ENCODE data around the gene FGB. TPM values are rescaled to one million over a fixed set of nuclear protein-coding genes. Genes with fewer than 3 reads are reported as not detected.

FGB gene
- total RNA-seq, 1 donor from 2014 or later: 2.8 TPM

DNA sequence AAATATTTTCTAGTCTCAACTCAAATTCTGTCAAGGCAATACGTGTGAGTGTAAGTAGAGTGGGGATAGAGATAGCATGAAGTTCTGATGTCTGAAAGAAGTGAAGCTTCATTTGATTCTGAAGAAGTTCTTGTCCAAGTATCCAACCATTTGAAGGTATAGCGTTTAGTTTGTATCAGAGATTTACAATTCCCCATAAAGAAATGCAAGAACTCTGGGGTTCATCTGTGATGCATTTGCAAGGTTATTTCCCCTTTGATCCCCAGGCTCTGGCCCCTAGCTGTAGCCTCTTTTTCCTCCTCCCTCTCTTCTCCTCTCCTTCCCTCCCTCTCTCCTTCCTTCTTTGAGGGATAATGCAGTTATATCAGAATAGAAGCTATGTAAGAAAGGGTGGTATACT is 19.9 kb downstream of the FGB start:
- Histone ChIP-seq H2AFZ (ENCODE audit: low read depth, low read length) (no peak overlapping the region), H4K20me1 (ENCODE audit: insufficient read depth, low read length) (no peaks in the 10 kb centered on the region), H3K27me3 (ENCODE audit: insufficient read depth, low read length) (no peaks in the 10 kb centered on the region), H3K4me2 (ENCODE audit: low read length) (no peak overlapping the region), H3K36me3 (ENCODE audit: insufficient read depth, low read length) (no peaks in the 10 kb centered on the region), H3K4me3 (ENCODE audit: insufficient read depth, low read depth, low read length) (no peak overlapping the region), H3K27ac (ENCODE audit: low read depth, low read length) (no peak overlapping the region), H3K9ac (ENCODE audit: low read length) (no peak overlapping the region), H3K79me2 (ENCODE audit: insufficient read depth, low read length) (no peaks in the 10 kb centered on the region), H3K9me3 (ENCODE audit: insufficient read depth, low read depth, low read length) (no peaks in the 10 kb centered on the region), H3K4me1 (ENCODE audit: insufficient read depth, low read length) (no peaks in the 10 kb centered on the region)
- Mint-ChIP-seq H3K36me3 (ENCODE audit: low read depth, unreplicated experiment) (no peaks in the 10 kb centered on the region), H3K4me1 (ENCODE audit: low read depth, unreplicated experiment) (no peaks in the 10 kb centered on the region), H3K27me3 (ENCODE audit: low read depth, unreplicated experiment) (no peaks in the 10 kb centered on the region), H3K27ac (ENCODE audit: unreplicated experiment) (no peak overlapping the region), H3K9me3 (ENCODE audit: unreplicated experiment) (no peaks in the 10 kb centered on the region), H3K4me3 (ENCODE audit: unreplicated experiment) (no peak overlapping the region)
- DNase-seq (ENCODE audit: low read depth) (no peak), FAIRE-seq (no peak)
- TF ChIP-seq, protein P1, sequence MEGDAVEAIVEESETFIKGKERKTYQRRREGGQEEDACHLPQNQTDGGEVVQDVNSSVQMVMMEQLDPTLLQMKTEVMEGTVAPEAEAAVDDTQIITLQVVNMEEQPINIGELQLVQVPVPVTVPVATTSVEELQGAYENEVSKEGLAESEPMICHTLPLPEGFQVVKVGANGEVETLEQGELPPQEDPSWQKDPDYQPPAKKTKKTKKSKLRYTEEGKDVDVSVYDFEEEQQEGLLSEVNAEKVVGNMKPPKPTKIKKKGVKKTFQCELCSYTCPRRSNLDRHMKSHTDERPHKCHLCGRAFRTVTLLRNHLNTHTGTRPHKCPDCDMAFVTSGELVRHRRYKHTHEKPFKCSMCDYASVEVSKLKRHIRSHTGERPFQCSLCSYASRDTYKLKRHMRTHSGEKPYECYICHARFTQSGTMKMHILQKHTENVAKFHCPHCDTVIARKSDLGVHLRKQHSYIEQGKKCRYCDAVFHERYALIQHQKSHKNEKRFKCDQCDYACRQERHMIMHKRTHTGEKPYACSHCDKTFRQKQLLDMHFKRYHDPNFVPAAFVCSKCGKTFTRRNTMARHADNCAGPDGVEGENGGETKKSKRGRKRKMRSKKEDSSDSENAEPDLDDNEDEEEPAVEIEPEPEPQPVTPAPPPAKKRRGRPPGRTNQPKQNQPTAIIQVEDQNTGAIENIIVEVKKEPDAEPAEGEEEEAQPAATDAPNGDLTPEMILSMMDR (IDR thresholded peaks at IDR 0.05; ENCODE audit: insufficient read depth, low read depth, low read length): no peak

DNA sequence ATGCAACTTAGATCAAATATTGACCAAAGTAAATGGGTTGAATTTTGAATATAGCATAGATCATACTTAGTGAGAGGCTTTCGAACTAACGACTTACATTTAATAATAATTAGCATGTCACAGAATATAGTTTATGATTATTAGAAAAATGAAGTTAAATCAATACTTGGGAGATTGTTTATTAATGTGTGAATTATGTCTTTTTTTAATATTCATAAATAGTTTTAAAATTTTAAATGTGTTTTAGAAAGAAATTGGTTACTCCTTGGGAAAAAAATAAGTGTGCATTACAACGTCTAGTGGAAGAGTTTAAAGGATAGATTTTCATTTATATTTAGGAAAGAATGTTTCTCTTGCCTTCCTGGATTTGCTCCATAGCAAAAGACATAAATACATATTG is 20.4 kb downstream of the FGB start:
- Mint-ChIP-seq H3K9me3 (ENCODE audit: unreplicated experiment) (no peaks in the 10 kb centered on the region), H3K4me3 (ENCODE audit: unreplicated experiment) (no peak overlapping the region), H3K36me3 (ENCODE audit: low read depth, unreplicated experiment) (no peaks in the 10 kb centered on the region), H3K27ac (ENCODE audit: unreplicated experiment) (no peak overlapping the region), H3K27me3 (ENCODE audit: low read depth, unreplicated experiment) (no peaks in the 10 kb centered on the region), H3K4me1 (ENCODE audit: low read depth, unreplicated experiment) (no peaks in the 10 kb centered on the region)
- Histone ChIP-seq H3K9ac (ENCODE audit: low read length) (no peak overlapping the region), H3K79me2 (ENCODE audit: insufficient read depth, low read length) (no peaks in the 10 kb centered on the region), H3K27ac (ENCODE audit: low read depth, low read length) (no peak overlapping the region), H3K4me2 (ENCODE audit: low read length) (no peak overlapping the region), H3K4me3 (ENCODE audit: insufficient read depth, low read depth, low read length) (no peak overlapping the region), H3K4me1 (ENCODE audit: insufficient read depth, low read length) (no peaks in the 10 kb centered on the region), H3K9me3 (ENCODE audit: insufficient read depth, low read depth, low read length) (no peaks in the 10 kb centered on the region), H4K20me1 (ENCODE audit: insufficient read depth, low read length) (no peaks in the 10 kb centered on the region), H2AFZ (ENCODE audit: low read depth, low read length) (no peak overlapping the region), H3K27me3 (ENCODE audit: insufficient read depth, low read length) (no peaks in the 10 kb centered on the region), H3K36me3 (ENCODE audit: insufficient read depth, low read length) (no peaks in the 10 kb centered on the region)
- TF ChIP-seq EZH2 (IDR thresholded peaks at IDR 0.05; ENCODE audit: insufficient read depth, low read length): no peak
- TF ChIP-seq, protein P1 (IDR thresholded peaks at IDR 0.05; ENCODE audit: insufficient read depth, low read depth, low read length): no peak
- FAIRE-seq: no peak
- DNase-seq (ENCODE audit: low read depth): no peak

DNA sequence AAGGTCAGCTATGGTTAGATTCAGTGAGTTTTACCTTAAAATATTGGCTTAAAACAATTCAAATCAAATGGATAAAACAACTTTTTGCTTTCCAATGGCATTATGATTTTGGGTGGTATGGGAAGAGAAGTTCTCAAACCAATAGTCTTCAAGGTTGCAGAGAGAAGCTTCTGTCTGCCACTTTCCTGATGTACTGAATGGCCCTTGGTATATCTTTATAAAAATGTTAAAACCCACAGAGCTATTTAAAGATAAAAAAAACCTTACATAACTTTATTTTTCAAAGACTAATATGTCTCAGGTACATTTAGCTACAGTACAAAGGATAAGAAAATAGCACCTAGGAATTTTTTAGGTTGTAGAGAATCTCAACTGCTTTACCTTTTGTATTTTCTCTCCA is 20.9 kb downstream of the FGB start:
- no peak for FAIRE-seq
- no peak overlapping the region for H3K27ac ChIP-seq (ENCODE audit: low read depth, low read length)
- no peaks in the 10 kb centered on the region for H3K4me1 Mint-ChIP-seq (ENCODE audit: low read depth, unreplicated experiment)
- no peaks in the 10 kb centered on the region for H4K20me1 ChIP-seq (ENCODE audit: insufficient read depth, low read length)
- H2AFZ ChIP-seq (ENCODE audit: low read depth, low read length): no peak overlapping the region
- no peaks in the 10 kb centered on the region for H3K4me1 ChIP-seq (ENCODE audit: insufficient read depth, low read length)
- no peaks in the 10 kb centered on the region for H3K79me2 ChIP-seq (ENCODE audit: insufficient read depth, low read length)
- no peaks in the 10 kb centered on the region for H3K9me3 ChIP-seq (ENCODE audit: insufficient read depth, low read depth, low read length)
- H3K27ac Mint-ChIP-seq (ENCODE audit: unreplicated experiment): no peak overlapping the region
- no peaks in the 10 kb centered on the region for H3K27me3 ChIP-seq (ENCODE audit: insufficient read depth, low read length)
- H3K4me3 Mint-ChIP-seq (ENCODE audit: unreplicated experiment): no peak overlapping the region
- H3K4me2 ChIP-seq (ENCODE audit: low read length): no peak overlapping the region
- TF ChIP-seq, protein P1 (IDR thresholded peaks at IDR 0.05; ENCODE audit: insufficient read depth, low read depth, low read length): no peak
- no peak for TF ChIP-seq EZH2 (IDR thresholded peaks at IDR 0.05; ENCODE audit: insufficient read depth, low read length)
- H3K9me3 Mint-ChIP-seq (ENCODE audit: unreplicated experiment): no peaks in the 10 kb centered on the region
- no peaks in the 10 kb centered on the region for H3K36me3 Mint-ChIP-seq (ENCODE audit: low read depth, unreplicated experiment)
- no peak for DNase-seq (ENCODE audit: low read depth)
- H3K36me3 ChIP-seq (ENCODE audit: insufficient read depth, low read length): no peaks in the 10 kb centered on the region
- no peak overlapping the region for H3K9ac ChIP-seq (ENCODE audit: low read length)
- no peaks in the 10 kb centered on the region for H3K27me3 Mint-ChIP-seq (ENCODE audit: low read depth, unreplicated experiment)
- H3K4me3 ChIP-seq (ENCODE audit: insufficient read depth, low read depth, low read length): no peak overlapping the region
